Sigmoid colon (tissue), 4 donors: ENCODE data around the gene LYPD4.

ENCODE experiments used
- EP300 ChIP-seq, 4 donors: sonication (generic); formaldehyde crosslinking; IDR thresholded peaks; one replicate each; pipeline ENCODE4 v1.6.1; 2017; ENCODE audit warnings: antibody characterized with exemption in 4 of 4
- POLR2A ChIP-seq, 2 donors: fragments of 450-650 bp; IDR thresholded peaks; one replicate each; pipeline ENCODE4 v1.6.1; 2016; ENCODE audit warnings: antibody characterized with exemption in 2 of 2, mild to moderate bottlenecking in 2 of 2, moderate library complexity in 2 of 2
- TF ChIP-seq, protein P1 (sequence below), 4 experiments: fragments of 450-650 bp in 3 of 4; fragments of 200-600 bp in 1 of 4; IDR thresholded peaks; one replicate each; pipeline ENCODE4 v1.5.1; 2016 to 2019; ENCODE audit warnings: antibody characterized with exemption in 4 of 4, mild to moderate bottlenecking in 3 of 4, moderate library complexity in 2 of 4

DNA sequence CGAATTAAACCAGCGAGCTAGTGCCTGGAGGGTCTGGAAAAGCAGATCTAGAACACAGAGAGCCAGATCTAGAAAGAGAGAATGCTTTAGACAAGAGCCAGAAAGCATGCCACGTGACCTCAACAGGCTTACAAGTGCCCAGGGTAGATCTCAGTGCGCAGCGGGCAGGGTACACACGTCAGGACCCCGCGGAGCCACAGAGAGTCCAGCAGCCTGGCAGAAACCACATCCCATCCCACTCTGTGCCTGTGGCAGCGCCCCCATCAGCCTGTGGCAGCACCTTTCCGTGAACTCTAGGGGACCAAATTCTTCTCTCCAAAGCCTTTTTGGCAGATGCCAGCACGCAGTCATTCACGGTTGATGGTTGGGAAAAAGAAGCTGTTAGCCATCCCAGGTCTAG, 44.4 kb upstream of the LYPD4 start:
- TF ChIP-seq, protein P1, sequence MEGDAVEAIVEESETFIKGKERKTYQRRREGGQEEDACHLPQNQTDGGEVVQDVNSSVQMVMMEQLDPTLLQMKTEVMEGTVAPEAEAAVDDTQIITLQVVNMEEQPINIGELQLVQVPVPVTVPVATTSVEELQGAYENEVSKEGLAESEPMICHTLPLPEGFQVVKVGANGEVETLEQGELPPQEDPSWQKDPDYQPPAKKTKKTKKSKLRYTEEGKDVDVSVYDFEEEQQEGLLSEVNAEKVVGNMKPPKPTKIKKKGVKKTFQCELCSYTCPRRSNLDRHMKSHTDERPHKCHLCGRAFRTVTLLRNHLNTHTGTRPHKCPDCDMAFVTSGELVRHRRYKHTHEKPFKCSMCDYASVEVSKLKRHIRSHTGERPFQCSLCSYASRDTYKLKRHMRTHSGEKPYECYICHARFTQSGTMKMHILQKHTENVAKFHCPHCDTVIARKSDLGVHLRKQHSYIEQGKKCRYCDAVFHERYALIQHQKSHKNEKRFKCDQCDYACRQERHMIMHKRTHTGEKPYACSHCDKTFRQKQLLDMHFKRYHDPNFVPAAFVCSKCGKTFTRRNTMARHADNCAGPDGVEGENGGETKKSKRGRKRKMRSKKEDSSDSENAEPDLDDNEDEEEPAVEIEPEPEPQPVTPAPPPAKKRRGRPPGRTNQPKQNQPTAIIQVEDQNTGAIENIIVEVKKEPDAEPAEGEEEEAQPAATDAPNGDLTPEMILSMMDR (IDR thresholded peaks at IDR 0.05) = no peak
- no peak for TF ChIP-seq EP300 (IDR thresholded peaks at IDR 0.05)
- no peak for TF ChIP-seq POLR2A (IDR thresholded peaks at IDR 0.05)
